GM19463 (cell line): Measurements from ENCODE around the gene PSMB5.

ENCODE experiments used
- ATAC-seq: cut with Tn5 transposase; IDR thresholded peaks from one replicate; pipeline ENCODE4 v1.9.1; 2021; ENCODE audit warnings: mild to moderate bottlenecking, moderate library complexity; ENCODE audit not compliant: unreplicated experiment

Gene PSMB5

DNA sequence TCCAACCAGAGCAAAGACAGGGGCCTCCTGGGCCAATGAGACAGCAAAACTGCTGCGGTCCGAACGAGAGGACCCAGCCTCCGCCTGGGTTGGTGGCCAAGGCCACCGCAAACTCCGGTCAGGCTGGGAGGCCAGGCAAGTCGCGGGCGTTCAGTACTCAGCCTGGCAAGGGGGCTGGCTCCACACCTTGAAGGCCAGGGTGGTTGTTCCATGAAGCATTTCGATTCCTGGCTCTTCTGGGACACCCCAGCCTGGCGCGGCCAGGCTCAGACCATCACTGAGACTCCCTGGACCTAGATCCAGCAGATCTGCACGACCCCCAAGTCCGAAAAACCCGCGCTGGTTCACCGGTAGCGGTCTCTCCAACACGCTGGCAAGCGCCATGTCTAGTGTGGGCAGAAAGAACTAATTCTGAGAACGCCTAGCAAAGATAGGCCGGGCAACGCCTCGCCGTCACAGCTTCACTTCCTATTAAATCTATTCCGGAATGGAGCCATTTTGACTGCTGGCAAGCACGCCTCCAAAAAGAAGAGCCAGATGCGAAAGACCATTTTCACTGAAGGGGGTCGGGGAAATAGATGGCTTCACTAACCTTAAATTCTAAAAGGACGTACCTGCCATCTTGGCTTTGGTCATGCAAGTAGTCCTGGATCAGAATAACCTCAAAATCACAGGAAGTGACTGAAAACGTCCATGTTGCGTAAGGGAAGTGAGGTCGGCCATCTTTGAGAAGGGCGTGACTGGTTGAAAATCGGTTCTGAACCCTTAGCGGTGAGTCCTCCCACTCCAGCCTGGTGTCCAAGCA is at the start of gene PSMB5:
TSS of gene PSMB5 (minus strand) at position 403 of the 805 bp plus-strand sequence. CDS start at position 384, 19 bp downstream.
- peak; percentile 92 for ATAC-seq

DNA sequence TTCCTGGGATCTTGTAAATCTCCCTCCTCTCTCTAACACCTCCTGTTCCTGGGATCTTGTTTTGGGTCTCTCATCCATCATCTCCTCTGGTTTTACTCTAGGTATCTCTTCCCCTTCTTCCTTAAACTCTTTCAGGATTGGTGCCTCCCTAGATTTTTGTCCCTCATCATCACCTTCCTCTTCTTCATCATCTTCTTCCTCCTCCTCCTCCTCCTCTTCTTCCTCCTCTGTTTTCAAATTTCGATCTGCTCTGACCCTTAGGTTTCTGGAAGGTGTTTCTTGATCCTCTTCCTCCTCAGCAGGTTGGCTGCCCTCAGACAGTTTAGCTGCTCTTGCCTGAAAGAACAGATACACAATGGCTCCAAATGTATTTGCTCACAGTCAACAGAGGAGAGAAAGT is 45.8 kb upstream of the PSMB5 start:
- ATAC-seq, result no peak

GRCh38 chr14:23079716-23080115 is 45.0 kb upstream of the PSMB5 start:
- no peak for ATAC-seq

DNA sequence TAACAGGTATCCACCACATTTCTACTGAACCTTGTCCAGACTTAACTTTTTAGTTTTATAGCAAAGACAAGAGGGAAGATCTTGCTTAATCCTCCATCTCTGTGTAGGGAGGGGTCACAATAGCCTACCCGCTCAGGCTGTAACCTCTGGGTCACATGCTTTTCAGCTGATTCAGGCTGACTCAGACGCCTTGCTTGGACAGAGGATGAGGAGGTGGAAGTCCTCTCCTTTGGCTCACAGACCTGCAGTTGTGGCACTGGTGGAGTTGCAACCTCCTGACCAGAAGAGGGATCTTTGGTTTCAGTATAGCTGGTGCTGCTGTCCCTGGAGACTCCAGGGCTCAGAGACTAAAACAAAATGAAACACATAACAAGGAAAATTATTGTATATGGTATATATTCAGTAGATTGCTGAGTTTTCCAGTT is 44.0 kb upstream of the PSMB5 start:
- no peak for ATAC-seq

DNA sequence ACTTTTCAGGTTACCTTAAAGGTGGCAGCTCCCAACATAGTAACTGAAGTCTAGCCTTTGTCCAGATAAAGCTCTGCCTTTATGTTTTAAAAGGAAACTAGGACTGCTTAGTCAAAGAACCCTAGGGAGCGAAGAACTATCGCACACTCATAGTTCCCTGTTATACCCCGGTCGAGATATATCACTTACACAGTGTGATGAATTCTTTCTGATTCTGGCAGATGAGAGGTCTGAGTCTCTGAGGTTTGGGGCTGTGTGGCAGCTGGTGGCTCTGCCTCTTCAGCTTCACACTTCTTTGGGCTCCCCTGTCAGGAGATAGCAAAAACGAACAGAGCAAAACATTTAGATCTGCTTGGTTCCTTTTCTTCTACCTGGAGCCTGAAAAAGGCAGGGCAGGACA is 43.3 kb upstream of the PSMB5 start:
- no peak for ATAC-seq

GRCh38 chr14:23076785-23077408 is 42.2 kb upstream of the PSMB5 start:
- ATAC-seq, result no peak

DNA sequence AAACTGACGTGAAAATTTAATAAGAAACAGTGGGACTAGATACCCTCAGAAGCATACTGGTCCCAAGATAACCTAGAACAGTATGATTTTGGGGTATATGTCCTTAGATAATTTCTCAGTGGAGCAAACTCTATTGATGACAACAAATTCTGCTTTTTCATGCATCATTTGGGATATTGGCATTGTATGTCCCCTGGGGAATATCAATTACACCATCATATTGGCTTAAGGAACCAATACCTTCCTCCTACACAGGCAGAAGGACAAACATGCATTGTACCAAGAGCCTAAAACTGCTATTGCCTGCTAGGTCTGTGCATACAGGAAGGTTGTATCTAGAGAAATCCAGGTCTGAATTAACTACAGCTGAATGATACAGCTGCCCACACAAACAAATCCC is 40.2 kb upstream of the PSMB5 start:
- no peak for ATAC-seq

DNA sequence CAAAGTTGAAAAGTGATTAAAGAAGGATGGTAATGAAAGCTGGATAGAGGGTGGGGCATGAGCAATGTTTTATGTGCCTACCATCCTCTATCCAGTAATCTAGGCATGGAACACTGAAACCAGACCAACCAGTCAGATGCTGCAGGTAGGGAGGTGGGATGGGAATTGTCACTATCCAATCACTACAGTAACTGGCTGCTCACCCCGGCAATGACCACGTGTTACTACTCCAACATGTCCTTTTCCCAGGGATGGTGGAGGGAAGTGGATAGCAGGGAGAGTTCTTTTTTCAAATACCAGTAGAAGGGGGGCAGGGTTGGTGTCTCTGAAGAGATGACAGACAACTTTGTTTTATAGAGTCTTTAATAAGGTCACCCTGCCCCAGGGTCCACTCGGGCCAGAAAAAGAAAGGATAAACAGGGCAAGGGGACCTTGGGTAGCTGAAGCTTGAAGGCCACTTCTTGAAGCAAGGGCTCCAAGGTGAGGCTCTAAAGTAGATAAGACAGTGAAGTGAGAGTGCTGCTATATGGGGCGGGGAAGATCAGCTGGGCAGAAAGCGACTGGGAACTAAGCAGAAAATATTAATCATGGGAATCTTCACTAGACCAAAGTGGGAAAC is 37.3 kb upstream of the PSMB5 start:
- no peak for ATAC-seq

DNA sequence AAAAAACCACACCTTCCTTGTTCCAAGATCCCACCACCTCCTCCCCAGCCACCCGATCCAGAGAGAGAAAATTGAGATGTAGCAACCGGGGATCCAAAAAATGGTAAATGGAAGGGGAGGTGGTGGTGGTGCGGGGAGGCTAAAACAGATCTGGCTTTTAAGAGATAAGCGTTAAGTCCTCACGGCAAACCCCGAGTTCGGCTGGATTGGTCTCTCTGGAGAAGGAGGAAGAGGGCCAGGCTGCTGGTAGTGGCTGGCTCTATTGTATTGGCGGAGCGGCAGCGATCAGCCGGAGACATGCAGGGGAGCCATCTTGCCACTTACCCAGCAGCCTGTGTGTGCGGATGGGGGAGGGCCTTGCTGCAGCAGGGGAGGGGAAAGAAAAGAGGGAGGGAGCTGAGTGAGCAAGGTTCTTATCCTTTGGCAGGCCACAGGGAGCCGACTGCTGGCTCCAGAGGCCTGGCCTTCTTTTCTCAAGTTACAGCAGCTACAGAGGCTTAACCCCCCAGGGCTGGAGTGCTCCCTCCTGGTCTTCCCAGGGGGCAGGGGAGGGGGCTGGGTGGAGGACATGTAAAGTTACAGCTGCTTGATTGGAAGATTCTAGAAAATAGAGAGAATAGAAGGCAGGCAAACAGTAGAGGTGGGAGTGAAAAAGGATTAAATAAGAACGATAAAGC is 36.7 kb upstream of the PSMB5 start:
- ATAC-seq, result peak; percentile 92

GRCh38 chr14:23070262-23071129 is 35.8 kb upstream of the PSMB5 start:
- no peak for ATAC-seq

DNA sequence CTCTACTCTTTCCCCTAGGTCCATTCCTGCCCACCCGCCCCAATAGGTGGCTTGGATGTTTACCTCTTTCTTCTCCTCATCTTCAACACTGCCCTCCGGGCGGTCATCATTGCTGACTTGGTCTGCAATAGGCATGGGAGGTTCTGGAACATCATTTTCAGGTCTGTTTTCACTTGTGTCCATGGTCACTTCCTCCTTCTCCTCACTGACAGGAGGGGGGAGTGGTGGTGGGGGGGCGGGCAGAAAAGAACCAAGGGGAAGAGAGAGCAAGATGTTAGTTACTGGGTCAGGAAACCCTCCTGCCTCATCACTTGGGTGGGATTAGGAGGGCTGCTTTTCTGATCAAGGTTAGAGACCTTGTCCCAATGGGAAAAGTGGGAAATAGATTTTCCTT is 34.7 kb upstream of the PSMB5 start:
- ATAC-seq, result no peak

- ATAC-seq, result peak; percentile 64
Measured at GRCh38 chr14:23068789-23069412, 34.2 kb upstream of the PSMB5 start.

DNA sequence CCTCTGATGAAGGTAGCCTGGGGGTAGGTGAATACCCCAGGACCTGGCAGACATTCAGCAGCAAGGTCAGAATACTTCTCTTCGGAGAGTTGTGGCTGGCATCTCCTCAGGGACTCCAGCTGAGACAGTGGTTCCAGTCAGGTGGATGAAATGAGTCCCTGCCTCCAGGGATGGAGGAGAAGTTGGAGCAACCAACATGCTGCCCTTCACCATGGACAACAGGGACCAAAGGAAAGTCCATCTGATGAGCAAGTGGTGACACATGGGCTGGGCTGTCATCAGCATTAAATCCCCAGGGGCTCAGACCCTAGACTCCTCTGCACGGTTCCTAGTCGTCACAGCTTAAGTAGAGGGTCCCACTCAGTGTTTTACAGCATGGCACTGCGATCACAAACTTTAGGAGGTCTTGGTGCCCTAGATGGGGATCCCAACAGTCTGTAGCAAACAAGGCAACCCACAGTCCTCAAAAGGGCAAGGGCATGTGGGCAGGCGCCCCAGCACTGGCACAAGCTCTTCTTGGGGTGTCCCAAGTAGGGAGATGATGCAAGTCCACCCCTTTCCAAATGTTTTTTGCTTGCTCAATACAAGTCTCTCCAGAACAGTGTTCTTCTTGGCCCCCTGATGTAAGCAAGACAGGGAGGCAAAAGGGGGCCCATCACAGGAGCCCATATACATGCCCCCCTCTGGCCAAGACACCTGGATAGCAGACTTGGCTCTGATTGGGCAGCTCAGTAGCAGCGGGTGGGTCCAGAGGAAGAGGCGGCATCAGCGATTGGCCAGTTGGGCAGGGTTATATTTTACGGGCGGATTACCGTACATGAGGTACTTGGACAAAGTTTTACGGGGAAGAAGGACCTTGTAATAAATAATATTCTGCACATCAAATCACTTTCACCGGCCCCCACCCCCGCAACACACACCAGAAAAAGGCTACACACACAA is 33.4 kb upstream of the PSMB5 start:
- no peak for ATAC-seq

DNA sequence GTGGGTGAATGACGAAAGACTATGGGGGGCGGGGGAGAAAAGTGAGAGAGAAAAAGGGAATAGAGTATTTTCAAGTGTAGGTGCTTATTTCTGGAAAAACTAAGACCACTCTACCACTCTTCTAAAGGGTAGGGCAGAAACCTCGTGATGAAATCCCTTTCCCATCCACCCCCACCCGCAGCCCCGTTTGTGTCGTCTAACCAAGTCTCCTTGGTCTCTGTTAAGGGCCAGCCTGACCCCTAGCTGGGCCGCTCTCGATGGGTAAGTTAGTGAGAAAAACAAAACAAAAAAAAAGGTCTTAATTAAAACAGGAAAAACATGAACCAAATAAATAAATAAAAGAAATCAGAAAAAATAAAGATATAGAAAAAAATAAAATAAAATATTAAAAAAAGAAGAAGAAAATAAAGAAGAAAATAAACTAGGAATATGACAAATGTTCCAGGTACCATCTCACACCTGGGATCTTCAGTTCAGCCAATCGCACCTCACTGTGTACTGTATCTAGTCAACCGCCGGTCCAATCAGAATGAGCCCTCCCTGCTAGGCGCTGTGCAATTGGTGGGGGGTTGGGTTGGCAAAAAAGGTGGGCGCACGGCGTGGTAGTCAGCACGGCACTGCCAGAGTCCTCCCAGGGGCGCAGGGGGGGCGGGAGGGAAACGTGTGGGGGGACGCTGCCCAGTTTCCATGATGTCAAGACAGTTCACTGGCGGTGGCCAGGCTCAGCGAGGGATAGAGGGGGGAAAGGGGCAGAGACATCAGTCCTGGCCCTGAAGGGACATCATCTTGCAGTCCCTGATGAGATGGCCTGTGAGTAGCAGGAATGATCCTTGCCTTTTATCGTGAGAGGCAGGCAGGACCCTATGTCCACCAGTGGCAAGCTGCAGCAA is 32.4 kb upstream of the PSMB5 start:
- no peak for ATAC-seq

- ATAC-seq, result no peak
Measured at GRCh38 chr14:23066368-23066767, 31.7 kb upstream of the PSMB5 start.

- no peak for ATAC-seq
Measured at GRCh38 chr14:23063601-23064000, 28.9 kb upstream of the PSMB5 start.

DNA sequence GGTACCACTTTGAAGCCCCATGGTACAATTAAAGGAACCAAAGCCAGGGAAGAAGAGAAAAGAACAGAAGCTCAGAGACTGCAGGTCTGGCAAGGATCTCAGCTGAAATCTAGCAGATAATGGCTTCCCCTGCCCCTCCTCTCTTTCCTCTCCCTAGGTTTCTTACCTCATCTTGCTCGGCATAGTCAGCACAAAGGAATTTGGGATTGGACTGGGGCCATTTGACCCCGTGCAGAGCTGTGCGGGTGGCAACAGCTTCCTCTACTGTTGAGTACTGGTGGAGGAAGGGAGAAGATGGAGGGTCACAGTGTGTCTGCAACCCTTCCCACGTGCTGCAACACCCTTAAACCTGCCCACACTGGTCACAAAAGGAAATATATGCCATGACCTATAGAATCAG is 27.3 kb upstream of the PSMB5 start:
- no peak for ATAC-seq
